ENCODE measurements around the gene CLEC4G.

DNA sequence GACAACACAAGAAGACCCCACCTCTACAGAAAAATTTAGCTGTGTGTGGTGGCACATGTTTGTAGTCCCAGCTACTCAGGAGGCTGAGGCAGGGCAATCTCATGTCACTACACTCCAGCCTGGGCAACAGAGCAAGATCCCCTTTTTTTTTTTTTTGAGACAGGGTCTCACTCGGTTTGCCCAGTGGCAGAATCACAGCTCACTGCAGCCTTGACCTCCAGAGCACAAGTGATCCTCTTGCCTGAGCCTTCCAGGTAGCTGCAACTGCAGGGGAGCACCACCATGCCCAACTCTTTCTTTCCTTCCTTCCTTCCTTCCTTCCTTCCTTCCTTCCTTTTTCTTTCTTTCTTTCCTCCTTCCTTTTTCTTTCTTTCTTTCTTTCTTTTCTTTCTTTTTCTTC, 4.2 kb upstream of the CLEC4G start:
- TF ChIP-seq POLR2AphosphoS5 (IDR thresholded peaks at IDR 0.05): no peak
- TF ChIP-seq EP300 (conservative IDR thresholded peaks at IDR 0.05; ENCODE audit: poor library complexity, severe bottlenecking): no peak
- TF ChIP-seq, protein P1, sequence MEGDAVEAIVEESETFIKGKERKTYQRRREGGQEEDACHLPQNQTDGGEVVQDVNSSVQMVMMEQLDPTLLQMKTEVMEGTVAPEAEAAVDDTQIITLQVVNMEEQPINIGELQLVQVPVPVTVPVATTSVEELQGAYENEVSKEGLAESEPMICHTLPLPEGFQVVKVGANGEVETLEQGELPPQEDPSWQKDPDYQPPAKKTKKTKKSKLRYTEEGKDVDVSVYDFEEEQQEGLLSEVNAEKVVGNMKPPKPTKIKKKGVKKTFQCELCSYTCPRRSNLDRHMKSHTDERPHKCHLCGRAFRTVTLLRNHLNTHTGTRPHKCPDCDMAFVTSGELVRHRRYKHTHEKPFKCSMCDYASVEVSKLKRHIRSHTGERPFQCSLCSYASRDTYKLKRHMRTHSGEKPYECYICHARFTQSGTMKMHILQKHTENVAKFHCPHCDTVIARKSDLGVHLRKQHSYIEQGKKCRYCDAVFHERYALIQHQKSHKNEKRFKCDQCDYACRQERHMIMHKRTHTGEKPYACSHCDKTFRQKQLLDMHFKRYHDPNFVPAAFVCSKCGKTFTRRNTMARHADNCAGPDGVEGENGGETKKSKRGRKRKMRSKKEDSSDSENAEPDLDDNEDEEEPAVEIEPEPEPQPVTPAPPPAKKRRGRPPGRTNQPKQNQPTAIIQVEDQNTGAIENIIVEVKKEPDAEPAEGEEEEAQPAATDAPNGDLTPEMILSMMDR (IDR thresholded peaks at IDR 0.05; ENCODE audit: poor library complexity, severe bottlenecking): no peak
- no peak for TF ChIP-seq TAF1 (IDR thresholded peaks at IDR 0.05; ENCODE audit: low read depth)
- no peak for TF ChIP-seq EZH2 (IDR thresholded peaks at IDR 0.05; ENCODE audit: borderline replicate concordance, insufficient read depth, low read length, poor library complexity, severe bottlenecking)

Measured in neural cell (in vitro differentiated cells).